ENCODE data around the gene ECE1.

ECE1 gene

DNA sequence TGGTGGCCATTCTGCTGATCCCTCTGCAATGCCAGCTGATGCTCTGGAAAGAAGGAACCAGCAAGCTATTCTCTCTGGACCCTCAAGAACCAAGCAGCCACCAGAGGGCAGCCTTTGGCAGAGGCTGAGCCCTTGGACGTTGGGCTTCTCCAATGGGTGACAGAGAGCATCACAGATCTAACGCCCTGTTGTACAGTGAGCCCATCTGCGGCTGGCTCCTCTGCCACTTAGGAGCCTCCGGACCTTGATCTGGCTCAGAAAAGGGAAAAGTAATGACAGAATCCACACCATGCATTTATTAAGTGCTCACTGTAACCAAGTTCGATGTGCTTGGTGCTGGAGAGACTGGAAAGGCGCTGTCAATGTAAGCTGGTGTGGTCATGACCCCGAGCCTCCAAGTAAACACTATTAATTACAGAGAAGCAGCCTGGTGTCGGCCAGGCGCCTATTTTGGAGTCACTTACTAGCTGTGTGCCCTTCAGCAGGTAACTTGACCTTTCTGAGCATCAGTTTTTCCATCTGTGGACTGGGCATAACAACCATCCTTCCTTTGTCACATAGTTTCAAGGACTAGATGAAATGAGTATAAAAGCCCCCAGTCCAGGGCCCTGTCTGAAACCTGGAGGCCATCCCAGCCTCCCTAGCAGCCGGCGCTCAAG lies 34.9 kb downstream of the ECE1 start:
- TF ChIP-seq, protein P1, sequence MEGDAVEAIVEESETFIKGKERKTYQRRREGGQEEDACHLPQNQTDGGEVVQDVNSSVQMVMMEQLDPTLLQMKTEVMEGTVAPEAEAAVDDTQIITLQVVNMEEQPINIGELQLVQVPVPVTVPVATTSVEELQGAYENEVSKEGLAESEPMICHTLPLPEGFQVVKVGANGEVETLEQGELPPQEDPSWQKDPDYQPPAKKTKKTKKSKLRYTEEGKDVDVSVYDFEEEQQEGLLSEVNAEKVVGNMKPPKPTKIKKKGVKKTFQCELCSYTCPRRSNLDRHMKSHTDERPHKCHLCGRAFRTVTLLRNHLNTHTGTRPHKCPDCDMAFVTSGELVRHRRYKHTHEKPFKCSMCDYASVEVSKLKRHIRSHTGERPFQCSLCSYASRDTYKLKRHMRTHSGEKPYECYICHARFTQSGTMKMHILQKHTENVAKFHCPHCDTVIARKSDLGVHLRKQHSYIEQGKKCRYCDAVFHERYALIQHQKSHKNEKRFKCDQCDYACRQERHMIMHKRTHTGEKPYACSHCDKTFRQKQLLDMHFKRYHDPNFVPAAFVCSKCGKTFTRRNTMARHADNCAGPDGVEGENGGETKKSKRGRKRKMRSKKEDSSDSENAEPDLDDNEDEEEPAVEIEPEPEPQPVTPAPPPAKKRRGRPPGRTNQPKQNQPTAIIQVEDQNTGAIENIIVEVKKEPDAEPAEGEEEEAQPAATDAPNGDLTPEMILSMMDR (IDR thresholded peaks at IDR 0.05; ENCODE audit: insufficient read depth, low read length, missing control alignments) = peak; percentile 91
- ChIA-PET POLR2A (interaction anchor here (0.6 kb wide), 2 partner anchors 90 to 156 kb away, joined by 3 read pairs; no protein-coding TSS in a partner anchor), CTCF (interaction anchor here (0.7 to 19.1 kb wide), 43 partner anchors 9 to 560 kb away, joined by 3 to 381 read pairs (median 7); no protein-coding TSS in a partner anchor)
- H3K4me3 ChIP-seq (ENCODE audit: low read depth, low read length) = no peak overlapping the region
- no peak for DNase-seq (ENCODE audit: low read depth, low spot score)

DNA sequence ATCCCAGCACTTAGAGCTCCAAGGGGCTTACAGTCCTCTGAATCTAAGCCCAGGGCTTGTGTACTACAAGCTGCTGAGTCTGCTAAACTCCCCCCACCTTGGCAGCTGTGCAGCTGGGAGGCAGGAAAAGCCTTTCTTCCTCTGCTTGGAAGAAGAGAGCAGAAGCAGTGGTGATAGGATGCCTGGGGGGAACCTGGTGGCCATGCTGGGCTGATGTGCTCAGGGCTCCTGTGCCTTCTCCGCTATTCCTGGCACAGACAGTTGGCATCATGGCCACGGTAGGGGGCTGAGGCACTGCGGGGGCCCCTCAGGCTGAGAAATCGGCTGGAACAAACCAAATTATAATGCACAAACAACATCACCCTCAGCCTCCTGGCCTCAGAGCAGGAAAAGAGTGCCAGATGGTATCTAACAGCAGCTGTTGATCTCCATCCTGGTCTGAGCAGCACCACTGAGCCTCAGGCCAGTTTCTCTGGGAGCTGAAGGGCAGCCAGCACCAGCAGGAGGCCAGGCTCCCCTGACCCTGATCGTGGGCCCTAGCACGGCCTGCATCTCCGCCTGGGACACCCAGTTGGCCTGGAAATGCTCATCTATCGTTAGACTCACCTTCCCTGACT lies 35.8 kb downstream of the ECE1 start:
- no peak overlapping the region for H3K4me3 ChIP-seq (ENCODE audit: low read depth, low read length)
- no peak for DNase-seq (ENCODE audit: low read depth, low spot score)
- POLR2A ChIA-PET = interaction anchor here (0.6 kb wide), 2 partner anchors 71 to 157 kb away, joined by 3 read pairs; no protein-coding TSS in a partner anchor
- CTCF ChIA-PET = interaction anchor here (0.8 to 19.1 kb wide), 40 partner anchors 9 to 559 kb away, joined by 3 to 381 read pairs (median 7); no protein-coding TSS in a partner anchor
- TF ChIP-seq, protein P1 (IDR thresholded peaks at IDR 0.05; ENCODE audit: insufficient read depth, low read length, missing control alignments) = no peak

DNA sequence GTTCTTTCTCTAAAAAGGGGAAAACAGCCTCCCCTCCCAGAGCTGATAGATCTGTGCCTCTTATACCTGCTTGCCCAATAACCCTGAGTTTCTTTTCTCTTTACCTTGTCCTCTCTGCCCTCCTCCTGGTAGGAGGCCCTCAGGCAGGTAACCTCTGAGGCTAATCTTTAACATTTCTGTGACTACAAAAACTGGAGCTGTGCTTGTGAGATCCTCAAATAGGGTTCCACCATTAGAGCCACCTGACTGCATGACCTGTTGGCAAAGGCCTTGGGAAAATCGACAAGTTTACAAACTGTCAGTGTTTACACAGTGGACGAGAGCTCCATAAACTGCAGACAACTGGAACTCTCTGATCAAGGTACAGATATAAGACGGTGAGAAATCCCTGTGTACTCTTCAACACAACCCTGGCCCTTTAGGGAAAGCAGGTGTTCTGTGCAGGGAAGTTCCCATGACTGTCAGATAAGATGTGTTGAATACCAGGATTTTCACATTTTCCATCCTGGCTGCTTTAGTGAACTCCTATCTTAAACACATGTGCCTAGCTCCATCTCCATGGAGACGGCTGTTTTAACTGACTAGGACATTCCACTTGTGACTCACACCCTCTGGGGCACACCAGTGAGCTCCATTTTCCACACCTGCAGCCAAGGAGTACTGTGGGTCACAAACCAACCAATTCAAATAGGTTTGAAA lies 38.3 kb downstream of the ECE1 start:
- TF ChIP-seq, protein P1 (IDR thresholded peaks at IDR 0.05; ENCODE audit: insufficient read depth, low read length, missing control alignments) = no peak
- peak; percentile 61 for DNase-seq (ENCODE audit: low read depth, low spot score)
- CTCF ChIA-PET = interaction anchor here (0.6 to 19.1 kb wide), 17 partner anchors 8 to 555 kb away, joined by 3 to 381 read pairs (median 5); no protein-coding TSS in a partner anchor
- POLR2A ChIA-PET = interaction anchor here (1.4 to 1.6 kb wide), 2 partner anchors 10 to 93 kb away, joined by 3 to 10 read pairs; no protein-coding TSS in a partner anchor
- H3K4me3 ChIP-seq (ENCODE audit: low read depth, low read length) = no peak overlapping the region

DNA sequence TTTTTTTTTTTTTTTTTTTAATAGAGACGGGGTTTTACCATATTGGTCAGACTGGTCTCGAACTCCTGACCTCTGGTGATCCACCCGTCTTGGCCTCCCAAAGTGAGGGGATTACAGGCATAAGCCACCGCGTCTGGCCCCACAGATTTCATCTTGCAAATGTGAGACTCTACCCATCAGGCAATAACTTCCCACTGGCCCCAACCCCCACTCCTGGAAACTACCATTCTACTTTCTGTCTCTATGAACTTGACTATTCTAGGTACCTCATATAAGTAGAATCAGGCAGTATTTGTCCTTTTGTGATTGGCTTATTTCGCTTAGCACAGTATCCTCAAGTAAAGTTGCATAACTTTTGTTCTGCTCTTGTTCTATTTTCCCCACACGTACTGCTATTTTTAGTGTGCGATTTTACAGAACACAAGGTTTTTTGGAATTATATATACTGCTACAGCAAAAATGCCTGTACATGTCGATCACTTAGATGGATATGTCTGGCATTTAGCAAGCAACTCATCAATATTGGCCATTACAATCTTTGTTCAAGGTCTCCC lies 40.2 kb downstream of the ECE1 start:
- POLR2A ChIA-PET = no interaction called here
- no peak for DNase-seq (ENCODE audit: low read depth, low spot score)
- TF ChIP-seq, protein P1 (IDR thresholded peaks at IDR 0.05; ENCODE audit: insufficient read depth, low read length, missing control alignments) = no peak
- no peak overlapping the region for H3K4me3 ChIP-seq (ENCODE audit: low read depth, low read length)
- CTCF ChIA-PET = interaction anchor here (1.2 to 19.1 kb wide), 6 partner anchors 12 to 120 kb away, joined by 4 to 191 read pairs (median 34); no protein-coding TSS in a partner anchor

DNA sequence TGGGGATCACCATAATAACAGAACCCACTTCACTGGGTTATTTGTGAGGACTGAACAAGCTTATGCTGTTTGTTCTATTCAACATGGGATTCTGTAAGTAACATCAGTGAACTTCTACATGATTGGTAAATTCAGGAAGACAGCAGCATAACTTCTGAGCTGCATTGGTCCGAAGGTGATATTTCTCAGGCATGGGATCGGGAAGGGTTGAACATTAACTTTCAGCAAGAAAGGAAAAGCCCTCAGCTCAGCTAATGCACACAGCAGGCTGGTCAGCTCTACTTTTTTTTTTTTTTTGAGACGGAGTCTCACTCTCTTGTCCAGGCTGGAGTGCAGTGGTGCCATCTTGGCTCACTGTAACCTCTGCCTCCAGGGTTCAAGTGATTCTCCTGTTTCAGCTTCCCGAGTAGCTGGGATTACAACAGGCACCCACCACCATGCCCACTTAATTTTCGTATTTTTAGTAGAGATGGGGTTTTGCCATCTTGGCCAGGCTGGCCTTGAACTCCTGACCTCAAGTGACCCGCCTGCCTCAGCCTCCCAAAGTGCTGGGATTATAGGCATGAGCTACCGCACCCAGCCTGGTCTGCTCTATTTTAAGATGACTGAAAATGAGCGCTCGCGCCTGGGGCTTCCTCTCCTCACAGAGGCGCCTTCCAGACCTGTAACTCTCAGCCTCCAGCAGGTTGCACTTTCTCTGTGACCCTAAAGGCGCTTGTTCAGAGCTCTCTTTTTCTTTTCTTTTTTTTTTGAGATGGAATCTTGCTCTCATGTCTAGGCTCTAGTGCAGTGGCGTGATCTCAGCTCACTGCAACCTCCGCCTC lies 42.2 kb downstream of the ECE1 start:
- TF ChIP-seq, protein P1 (IDR thresholded peaks at IDR 0.05; ENCODE audit: insufficient read depth, low read length, missing control alignments) = no peak
- ChIA-PET POLR2A (no interaction called here), CTCF (interaction anchor here (0.7 to 19.1 kb wide), 11 partner anchors 8 to 551 kb away, joined by 3 to 191 read pairs (median 8); no protein-coding TSS in a partner anchor)
- no peak overlapping the region for H3K4me3 ChIP-seq (ENCODE audit: low read depth, low read length)
- no peak for DNase-seq (ENCODE audit: low read depth, low spot score)
